ENCODE data around the gene GPATCH2. TPM values are rescaled to one million over a fixed set of nuclear protein-coding genes. Genes with fewer than 3 reads are reported as not detected.
A peak's percentile ranks its signal among the peaks of the same experiment; 100 is the strongest.
"Not testable (repeated sequence)": the region's sequence is repeated elsewhere in the genome, so short reads cannot be mapped to it uniquely, and the experiment has no call there.

GPATCH2 gene
- total RNA-seq, 1 experiment from 2014 or later, result 17.2 TPM

DNA sequence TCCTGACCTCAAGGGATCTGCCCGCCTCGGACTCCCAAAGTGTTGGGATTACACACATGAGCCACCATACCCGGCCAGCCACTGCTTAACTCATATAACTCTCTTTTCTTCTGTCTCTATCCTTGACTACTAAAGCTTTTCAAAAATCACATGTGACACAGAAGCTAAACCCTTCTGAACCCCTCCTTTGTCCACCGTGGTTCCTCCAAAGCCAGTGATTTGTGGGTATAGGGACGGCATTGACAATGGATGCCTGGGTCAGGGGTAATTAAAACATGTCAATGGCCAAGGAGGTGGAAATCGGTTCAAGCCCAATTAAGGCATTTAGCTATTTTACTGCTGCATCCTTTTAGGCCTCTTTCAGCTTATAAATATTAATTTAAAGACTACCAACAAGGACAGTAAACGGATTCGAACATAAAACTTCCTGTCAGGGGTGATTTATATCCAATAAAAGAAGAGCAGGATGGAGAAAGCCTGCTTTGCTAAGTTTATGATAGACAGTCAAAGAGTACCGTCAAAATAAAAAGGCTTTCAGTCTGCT, 242.3 kb downstream of the GPATCH2 start:
- POLR2A ChIA-PET (ENCODE audit: unreplicated experiment), result no interaction called here
- no peaks in the 10 kb centered on the region for H3K27me3 ChIP-seq (ENCODE audit: low read length)
- H3K79me2 ChIP-seq (ENCODE audit: low read length), result no peaks in the 10 kb centered on the region
- CTCF ChIA-PET, result no interaction called here
- H4K20me1 ChIP-seq (ENCODE audit: low read length), result no peaks in the 10 kb centered on the region
- H3K9ac ChIP-seq (ENCODE audit: low read length), result no peak overlapping the region
- no peak overlapping the region for H3K4me2 ChIP-seq (ENCODE audit: low read length)
- no TSS peak for BruUV-seq (replicated peaks)
- no peak overlapping the region for H2AFZ ChIP-seq (ENCODE audit: low read length)
- no peaks in the 10 kb centered on the region for H3F3A ChIP-seq (ENCODE audit: low read length, unreplicated experiment)
- no peak overlapping the region for H3K27ac ChIP-seq (ENCODE audit: low read length)
- ATAC-seq (no peak), DNase-seq (no peak)
- TF ChIP-seq EZH2 (IDR thresholded peaks at IDR 0.05; ENCODE audit: low read length, unreplicated experiment), result no peak
- TF ChIP-seq EZH2phosphoT487 (IDR thresholded peaks at IDR 0.05; ENCODE audit: borderline replicate concordance, low read length), result no peak
- TF ChIP-seq, protein P1, sequence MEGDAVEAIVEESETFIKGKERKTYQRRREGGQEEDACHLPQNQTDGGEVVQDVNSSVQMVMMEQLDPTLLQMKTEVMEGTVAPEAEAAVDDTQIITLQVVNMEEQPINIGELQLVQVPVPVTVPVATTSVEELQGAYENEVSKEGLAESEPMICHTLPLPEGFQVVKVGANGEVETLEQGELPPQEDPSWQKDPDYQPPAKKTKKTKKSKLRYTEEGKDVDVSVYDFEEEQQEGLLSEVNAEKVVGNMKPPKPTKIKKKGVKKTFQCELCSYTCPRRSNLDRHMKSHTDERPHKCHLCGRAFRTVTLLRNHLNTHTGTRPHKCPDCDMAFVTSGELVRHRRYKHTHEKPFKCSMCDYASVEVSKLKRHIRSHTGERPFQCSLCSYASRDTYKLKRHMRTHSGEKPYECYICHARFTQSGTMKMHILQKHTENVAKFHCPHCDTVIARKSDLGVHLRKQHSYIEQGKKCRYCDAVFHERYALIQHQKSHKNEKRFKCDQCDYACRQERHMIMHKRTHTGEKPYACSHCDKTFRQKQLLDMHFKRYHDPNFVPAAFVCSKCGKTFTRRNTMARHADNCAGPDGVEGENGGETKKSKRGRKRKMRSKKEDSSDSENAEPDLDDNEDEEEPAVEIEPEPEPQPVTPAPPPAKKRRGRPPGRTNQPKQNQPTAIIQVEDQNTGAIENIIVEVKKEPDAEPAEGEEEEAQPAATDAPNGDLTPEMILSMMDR (conservative IDR thresholded peaks at IDR 0.05; ENCODE audit: low read depth, low read length), result no peak
- intact Hi-C loops (cut with micrococcal nuclease), result no loop called here
- no peaks in the 10 kb centered on the region for H3K4me1 ChIP-seq (ENCODE audit: insufficient read depth, low read length)
- no peaks in the 10 kb centered on the region for H3K9me3 ChIP-seq (ENCODE audit: low read length)
- no peaks in the 10 kb centered on the region for H3K9me2 ChIP-seq (replicated peaks; ENCODE audit: low read length)
- H3K4me3 ChIP-seq (ENCODE audit: low read length), result no peak overlapping the region
- H3K36me3 ChIP-seq (ENCODE audit: low read depth, low read length), result no peaks in the 10 kb centered on the region

DNA sequence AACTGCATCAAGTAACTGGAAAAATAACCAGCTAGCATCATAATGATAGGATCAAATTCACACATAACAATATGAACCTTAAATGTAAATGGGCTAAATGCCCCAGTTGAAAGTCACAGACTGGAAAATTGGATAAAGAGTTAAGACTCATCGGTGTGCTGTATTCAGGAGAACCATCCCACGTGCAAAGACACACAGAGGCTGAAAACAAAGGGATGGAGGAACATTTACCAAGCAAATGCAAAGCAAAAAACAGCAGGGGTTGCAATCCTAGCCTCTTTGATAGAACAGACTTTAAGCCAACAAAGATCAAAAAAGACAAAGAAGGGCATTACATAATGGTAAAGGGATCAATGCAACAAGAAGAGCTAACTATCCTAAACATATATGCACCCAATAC, 249.1 kb downstream of the GPATCH2 start:
- POLR2A ChIA-PET (ENCODE audit: unreplicated experiment); H3F3A ChIP-seq (ENCODE audit: low read length, unreplicated experiment); DNase-seq; H3K27me3 ChIP-seq (ENCODE audit: low read length); H3K79me2 ChIP-seq (ENCODE audit: low read length); H3K36me3 ChIP-seq (ENCODE audit: low read depth, low read length); H4K20me1 ChIP-seq (ENCODE audit: low read length); intact Hi-C loops (cut with micrococcal nuclease); H3K9me2 ChIP-seq (replicated peaks; ENCODE audit: low read length); H3K4me2 ChIP-seq (ENCODE audit: low read length); CTCF ChIA-PET; H2AFZ ChIP-seq (ENCODE audit: low read length); ATAC-seq; BruUV-seq (replicated peaks); H3K9me3 ChIP-seq (ENCODE audit: low read length); H3K27ac ChIP-seq (ENCODE audit: low read length); H3K9ac ChIP-seq (ENCODE audit: low read length); H3K4me3 ChIP-seq (ENCODE audit: low read length): not testable (repeated sequence)
- H3K4me1 ChIP-seq (ENCODE audit: insufficient read depth, low read length), result peaks cover 15% of the 10 kb centered on the region

DNA sequence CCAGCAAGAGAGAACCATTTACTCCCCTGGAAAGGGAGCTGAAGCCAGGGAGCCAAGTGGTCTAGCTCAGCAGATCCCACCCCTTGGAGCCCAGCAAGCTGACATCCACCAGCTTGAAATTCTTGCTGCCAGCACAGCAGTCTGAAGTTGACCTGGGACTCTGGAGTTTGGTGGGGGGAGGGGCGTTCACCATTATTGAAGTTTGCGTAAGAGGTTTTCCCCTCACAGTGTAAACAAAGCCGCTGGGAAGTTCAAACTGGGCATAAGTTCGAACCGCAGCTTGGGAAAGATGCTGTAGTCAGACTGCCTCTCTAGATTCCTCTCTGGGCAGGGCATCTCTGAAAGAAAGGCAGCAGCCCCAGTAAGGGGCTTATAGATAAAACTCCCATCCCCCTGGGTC, 251.1 kb downstream of the GPATCH2 start:
- H3K79me2 ChIP-seq (ENCODE audit: low read length); H3K36me3 ChIP-seq (ENCODE audit: low read depth, low read length); H3K9me3 ChIP-seq (ENCODE audit: low read length); BruUV-seq (replicated peaks); intact Hi-C loops (cut with micrococcal nuclease); H3K9ac ChIP-seq (ENCODE audit: low read length); ATAC-seq; H3F3A ChIP-seq (ENCODE audit: low read length, unreplicated experiment); CTCF ChIA-PET; H4K20me1 ChIP-seq (ENCODE audit: low read length); H3K9me2 ChIP-seq (replicated peaks; ENCODE audit: low read length); POLR2A ChIA-PET (ENCODE audit: unreplicated experiment); H3K27me3 ChIP-seq (ENCODE audit: low read length); H3K4me3 ChIP-seq (ENCODE audit: low read length): not testable (repeated sequence)
- Histone ChIP-seq H3K4me2 (ENCODE audit: low read length) (peak overlapping the region; percentile 18; the same call in 1 of the 2 replicates), H3K27ac (ENCODE audit: low read length) (peak overlapping the region; percentile 65), H2AFZ (ENCODE audit: low read length) (peak overlapping the region; percentile 35; the same call in 1 of the 2 replicates), H3K4me1 (ENCODE audit: insufficient read depth, low read length) (peaks cover 15% of the 10 kb centered on the region)
- DNase-seq, result peak; percentile 60

DNA sequence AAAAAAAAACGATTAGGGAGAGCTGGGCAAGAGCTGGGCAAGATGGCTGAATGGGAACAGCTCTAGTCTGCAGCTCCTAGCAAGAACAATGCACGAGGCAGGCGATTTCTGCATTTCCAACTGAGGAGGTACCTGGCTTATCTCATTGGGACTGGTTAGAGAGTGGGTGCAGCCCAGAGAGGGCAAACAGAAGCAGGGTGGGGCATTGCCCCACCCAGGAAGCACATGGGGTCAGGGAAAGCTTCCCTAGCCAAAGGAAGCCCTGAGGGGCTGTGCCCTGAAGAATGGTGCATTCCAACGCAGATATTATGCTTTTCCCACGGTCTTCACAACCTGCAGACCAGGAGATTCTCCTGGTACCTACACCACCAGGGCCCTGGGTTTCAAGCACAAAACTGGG, 251.6 kb downstream of the GPATCH2 start:
- ATAC-seq, result peak; percentile 77
- Histone ChIP-seq H3K4me3 (ENCODE audit: low read length) (no peak overlapping the region), H3K9ac (ENCODE audit: low read length) (no peak overlapping the region; the same call in 1 of the 2 replicates), H3K9me2 (replicated peaks; ENCODE audit: low read length) (no peaks in the 10 kb centered on the region), H3K79me2 (ENCODE audit: low read length) (no peaks in the 10 kb centered on the region), H3K27me3 (ENCODE audit: low read length) (no peaks in the 10 kb centered on the region), H3F3A (ENCODE audit: low read length, unreplicated experiment) (no peaks in the 10 kb centered on the region), H3K9me3 (ENCODE audit: low read length) (0 out of 2 replicates have a peak, but pooled peaks cover 6% of the 10 kb centered on the region), H3K27ac (ENCODE audit: low read length) (peak overlapping the region; percentile 65), H2AFZ (ENCODE audit: low read length) (peak overlapping the region; percentile 35; the same call in 1 of the 2 replicates), H4K20me1 (ENCODE audit: low read length) (no peaks in the 10 kb centered on the region), H3K4me2 (ENCODE audit: low read length) (peak overlapping the region; percentile 18; the same call in 1 of the 2 replicates), H3K4me1 (ENCODE audit: insufficient read depth, low read length) (peaks cover 15% of the 10 kb centered on the region), H3K36me3 (ENCODE audit: low read depth, low read length) (no peaks in the 10 kb centered on the region)
- TF ChIP-seq, protein P1 (conservative IDR thresholded peaks at IDR 0.05; ENCODE audit: low read depth, low read length), result no peak
- TF ChIP-seq EZH2 (IDR thresholded peaks at IDR 0.05; ENCODE audit: low read length, unreplicated experiment) (no peak), EZH2phosphoT487 (IDR thresholded peaks at IDR 0.05; ENCODE audit: borderline replicate concordance, low read length) (no peak)
- DNase-seq, result peak; percentile 74
- BruUV-seq (replicated peaks), result no TSS peak
- ChIA-PET CTCF (no interaction called here), POLR2A (ENCODE audit: unreplicated experiment) (interaction anchor here (0.6 kb wide), 1 partner anchor 131 kb away, joined by 3 read pairs; no protein-coding TSS in a partner anchor)
- intact Hi-C loops (cut with micrococcal nuclease), result no loop called here
